ENCODE results near the gene CREB3L1.

DNA sequence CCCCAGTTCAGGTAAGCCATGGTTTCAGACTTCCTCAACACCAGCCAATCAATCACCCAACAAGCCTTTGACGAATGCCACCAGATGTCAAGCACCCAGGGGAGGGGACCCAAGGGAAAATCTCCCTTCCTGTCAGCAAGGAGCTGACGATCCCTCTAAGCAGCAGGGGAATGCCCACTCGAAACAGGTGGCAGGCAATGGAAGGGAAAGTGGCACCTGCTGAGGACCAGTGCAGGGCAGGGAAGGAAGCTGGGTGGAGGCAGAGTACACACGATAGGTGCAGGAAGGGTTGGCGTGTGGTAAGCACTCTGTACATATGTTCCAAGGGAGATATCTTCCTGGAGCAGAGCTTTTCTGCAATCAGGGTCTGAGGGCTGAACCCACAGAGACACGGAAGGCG lies 11.7 kb upstream of the CREB3L1 start:
- no peak for TF ChIP-seq EZH2 (IDR thresholded peaks at IDR 0.05; ENCODE audit: low read depth, unreplicated experiment)
- TF ChIP-seq, protein P1, sequence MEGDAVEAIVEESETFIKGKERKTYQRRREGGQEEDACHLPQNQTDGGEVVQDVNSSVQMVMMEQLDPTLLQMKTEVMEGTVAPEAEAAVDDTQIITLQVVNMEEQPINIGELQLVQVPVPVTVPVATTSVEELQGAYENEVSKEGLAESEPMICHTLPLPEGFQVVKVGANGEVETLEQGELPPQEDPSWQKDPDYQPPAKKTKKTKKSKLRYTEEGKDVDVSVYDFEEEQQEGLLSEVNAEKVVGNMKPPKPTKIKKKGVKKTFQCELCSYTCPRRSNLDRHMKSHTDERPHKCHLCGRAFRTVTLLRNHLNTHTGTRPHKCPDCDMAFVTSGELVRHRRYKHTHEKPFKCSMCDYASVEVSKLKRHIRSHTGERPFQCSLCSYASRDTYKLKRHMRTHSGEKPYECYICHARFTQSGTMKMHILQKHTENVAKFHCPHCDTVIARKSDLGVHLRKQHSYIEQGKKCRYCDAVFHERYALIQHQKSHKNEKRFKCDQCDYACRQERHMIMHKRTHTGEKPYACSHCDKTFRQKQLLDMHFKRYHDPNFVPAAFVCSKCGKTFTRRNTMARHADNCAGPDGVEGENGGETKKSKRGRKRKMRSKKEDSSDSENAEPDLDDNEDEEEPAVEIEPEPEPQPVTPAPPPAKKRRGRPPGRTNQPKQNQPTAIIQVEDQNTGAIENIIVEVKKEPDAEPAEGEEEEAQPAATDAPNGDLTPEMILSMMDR (conservative IDR thresholded peaks at IDR 0.05; ENCODE audit: low read depth in 2 of 2): no peak
- no peak for TF ChIP-seq CREB1 (CRISPR knock-in tag; IDR thresholded peaks at IDR 0.05; ENCODE audit: low read depth)
- no peak for TF ChIP-seq POLR2AphosphoS5 (IDR thresholded peaks at IDR 0.05; ENCODE audit: low read depth)
- TF ChIP-seq NANOG (IDR thresholded peaks at IDR 0.05; ENCODE audit: borderline replicate concordance): no peak
- TF ChIP-seq, protein P2, sequence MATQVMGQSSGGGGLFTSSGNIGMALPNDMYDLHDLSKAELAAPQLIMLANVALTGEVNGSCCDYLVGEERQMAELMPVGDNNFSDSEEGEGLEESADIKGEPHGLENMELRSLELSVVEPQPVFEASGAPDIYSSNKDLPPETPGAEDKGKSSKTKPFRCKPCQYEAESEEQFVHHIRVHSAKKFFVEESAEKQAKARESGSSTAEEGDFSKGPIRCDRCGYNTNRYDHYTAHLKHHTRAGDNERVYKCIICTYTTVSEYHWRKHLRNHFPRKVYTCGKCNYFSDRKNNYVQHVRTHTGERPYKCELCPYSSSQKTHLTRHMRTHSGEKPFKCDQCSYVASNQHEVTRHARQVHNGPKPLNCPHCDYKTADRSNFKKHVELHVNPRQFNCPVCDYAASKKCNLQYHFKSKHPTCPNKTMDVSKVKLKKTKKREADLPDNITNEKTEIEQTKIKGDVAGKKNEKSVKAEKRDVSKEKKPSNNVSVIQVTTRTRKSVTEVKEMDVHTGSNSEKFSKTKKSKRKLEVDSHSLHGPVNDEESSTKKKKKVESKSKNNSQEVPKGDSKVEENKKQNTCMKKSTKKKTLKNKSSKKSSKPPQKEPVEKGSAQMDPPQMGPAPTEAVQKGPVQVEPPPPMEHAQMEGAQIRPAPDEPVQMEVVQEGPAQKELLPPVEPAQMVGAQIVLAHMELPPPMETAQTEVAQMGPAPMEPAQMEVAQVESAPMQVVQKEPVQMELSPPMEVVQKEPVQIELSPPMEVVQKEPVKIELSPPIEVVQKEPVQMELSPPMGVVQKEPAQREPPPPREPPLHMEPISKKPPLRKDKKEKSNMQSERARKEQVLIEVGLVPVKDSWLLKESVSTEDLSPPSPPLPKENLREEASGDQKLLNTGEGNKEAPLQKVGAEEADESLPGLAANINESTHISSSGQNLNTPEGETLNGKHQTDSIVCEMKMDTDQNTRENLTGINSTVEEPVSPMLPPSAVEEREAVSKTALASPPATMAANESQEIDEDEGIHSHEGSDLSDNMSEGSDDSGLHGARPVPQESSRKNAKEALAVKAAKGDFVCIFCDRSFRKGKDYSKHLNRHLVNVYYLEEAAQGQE (IDR thresholded peaks at IDR 0.05; ENCODE audit: unreplicated experiment): no peak
- no peak for TF ChIP-seq JUNB (IDR thresholded peaks at IDR 0.05; ENCODE audit: unreplicated experiment)

All from GM23338 (cell line).